H1 (cell line): ENCODE results near the gene ACTBL2. TPM values are rescaled to one million over a fixed set of nuclear protein-coding genes. Genes with fewer than 3 reads are reported as not detected.

Experiments used
- CTCF ChIA-PET: fragments of 300-600 bp; sonication (Branson Sonifier 250); formaldehyde crosslinking; loops from one replicate; lab custom pipeline; 2021; ENCODE audit not compliant: partially characterized antibody; lab: Charles Lee
- POLR2A ChIA-PET: fragments of 300-600 bp; sonication (Branson Sonifier 250); formaldehyde crosslinking; loops from one replicate; lab custom pipeline; 2021; ENCODE audit warnings: inconsistent platforms; ENCODE audit not compliant: partially characterized antibody; lab: Charles Lee
- DNase-seq, 2 experiments: peaks; one replicate each; pipeline versions ENCODE4 v3.0.0 to v3.0.0-alpha.2; 2010 to 2022; ENCODE audit warnings: low spot score in 2 of 2, low read depth in 1 of 2, mixed read lengths in 1 of 2
- FAIRE-seq: peaks from 2 replicates; lab custom pipeline; 2011; peaks lifted over from hg19 to GRCh38; lab: Jason Lieb, UNC
- H2AFZ ChIP-seq: 2 replicates; pipeline ENCODE4 v1.8.1; 2012; ENCODE audit warnings: low read length, inconsistent platforms
- H2AK5ac ChIP-seq: 2 replicates; pipeline ENCODE4 v1.6.1; 2013; ENCODE audit warnings: low read depth, low read length
- H2BK120ac ChIP-seq: replicated peaks from 2 replicates; pipeline ENCODE3; 2013; ENCODE audit warnings: low read depth, low read length, inconsistent platforms
- H2BK12ac ChIP-seq: 2 replicates; pipeline ENCODE4 v1.6.1; 2013; ENCODE audit warnings: low read depth, low read length
- H2BK15ac ChIP-seq: 2 replicates; pipeline ENCODE4 v1.6.1; 2013; ENCODE audit warnings: low read length
- H2BK20ac ChIP-seq: 2 replicates; pipeline ENCODE4 v1.6.1; 2013; ENCODE audit warnings: low read length
- H2BK5ac ChIP-seq: 2 replicates; pipeline ENCODE4 v1.6.1; 2013; ENCODE audit warnings: low read depth, low read length
- H3K14ac ChIP-seq: 2 replicates; pipeline ENCODE4 v1.6.1; 2013; ENCODE audit warnings: inconsistent platforms; ENCODE audit not compliant: insufficient read length
- H3K18ac ChIP-seq: 2 replicates; pipeline ENCODE4 v1.6.1; 2013; ENCODE audit warnings: low read length; ENCODE audit errors: extremely low read depth
- H3K23ac ChIP-seq: 2 replicates; pipeline ENCODE4 v1.6.1; 2013; ENCODE audit warnings: inconsistent platforms; ENCODE audit not compliant: insufficient read length
- H3K23me2 ChIP-seq: 2 replicates; pipeline ENCODE4 v1.6.1; 2013; ENCODE audit warnings: low read depth, low read length
- H3K27ac ChIP-seq: 2 replicates; pipeline ENCODE4 v1.6.1; 2011; ENCODE audit warnings: low read depth, low read length, inconsistent platforms
- H3K27me3 ChIP-seq, 4 experiments: replicated peaks in 1 of 4; 1 replicate in 1 of 4; 2 replicates in 3 of 4; pipeline versions ENCODE4 v1.6.1 to v1.8.1; 2011 to 2013; ENCODE audit warnings: low read length in 3 of 4, mild to moderate bottlenecking in 3 of 4, inconsistent platforms in 2 of 4, mixed read lengths in 2 of 4, moderate library complexity in 1 of 4; ENCODE audit not compliant: control insufficient read depth in 3 of 4, insufficient read depth in 3 of 4; ENCODE audit errors: extremely low read depth in 1 of 4
- H3K36me3 ChIP-seq, 4 experiments: 2 replicates each; pipeline versions ENCODE4 v1.6.1 to v1.8.1; 2011 to 2013; ENCODE audit warnings: mild to moderate bottlenecking in 4 of 4, low read length in 3 of 4, moderate library complexity in 2 of 4, control low read depth in 1 of 4, inconsistent platforms in 1 of 4; ENCODE audit not compliant: insufficient read depth in 4 of 4, control insufficient read depth in 2 of 4
- H3K4ac ChIP-seq: replicated peaks from 2 replicates; pipeline ENCODE3; 2013; ENCODE audit warnings: low read length, low read depth, mixed read lengths, inconsistent platforms; ENCODE audit not compliant: insufficient read length
- H3K4me1 ChIP-seq, 4 experiments: replicated peaks in 1 of 4; 1 replicate in 1 of 4; 2 replicates in 3 of 4; pipeline versions ENCODE4 v1.6.1 to v1.8.1; 2011 to 2013; ENCODE audit warnings: low read length in 3 of 4, inconsistent platforms in 2 of 4, mixed read lengths in 1 of 4; ENCODE audit not compliant: insufficient read depth in 4 of 4, control insufficient read depth in 3 of 4
- H3K4me2 ChIP-seq, 2 experiments: 2 replicates each; pipeline versions ENCODE4 v1.6.1 to v1.8.1; 2011 to 2013; ENCODE audit warnings: low read depth in 2 of 2, low read length in 2 of 2, control low read depth in 1 of 2, inconsistent platforms in 1 of 2, mild to moderate bottlenecking in 1 of 2; ENCODE audit not compliant: insufficient read depth in 1 of 2
- H3K4me3 ChIP-seq, 4 experiments: fragments of 200-600, 300-600 bp in 1 of 4; sonication (generic), shearing (Covaris generic), sonication (Bioruptor Twin) in 1 of 4; 2 replicates each; pipeline versions ENCODE4 v1.5.1 to v1.8.1; 2011 to 2016; ENCODE audit warnings: low read length in 4 of 4, low read depth in 3 of 4, control low read depth in 2 of 4, inconsistent platforms in 2 of 4, mild to moderate bottlenecking in 2 of 4, mixed read lengths in 1 of 4, moderate library complexity in 1 of 4; ENCODE audit not compliant: insufficient read depth in 2 of 4; ENCODE audit errors: extremely low read depth in 1 of 4
- H3K56ac ChIP-seq: replicated peaks from 2 replicates; pipeline ENCODE3; 2013; ENCODE audit warnings: low read depth, mild to moderate bottlenecking, mixed read lengths, low read length, inconsistent platforms; ENCODE audit not compliant: insufficient read length
- H3K79me1 ChIP-seq: 2 replicates; pipeline ENCODE4 v1.6.1; 2013; ENCODE audit warnings: low read depth, low read length, control low read depth
- H3K79me2 ChIP-seq, 2 experiments: 2 replicates each; pipeline versions ENCODE4 v1.6.1 to v1.8.1; 2012 to 2013; ENCODE audit warnings: low read length in 2 of 2, mild to moderate bottlenecking in 2 of 2, inconsistent platforms in 1 of 2; ENCODE audit not compliant: insufficient read depth in 2 of 2, control insufficient read depth in 1 of 2
- H3K9ac ChIP-seq, 4 experiments: replicated peaks in 1 of 4; 1 replicate in 1 of 4; 2 replicates in 3 of 4; pipeline versions ENCODE4 v1.6.1 to v1.8.1; 2011 to 2013; ENCODE audit warnings: low read depth in 3 of 4, low read length in 3 of 4, control low read depth in 2 of 4, mild to moderate bottlenecking in 2 of 4, moderate library complexity in 2 of 4, inconsistent platforms in 1 of 4; ENCODE audit errors: extremely low read depth in 1 of 4
- H3K9me3 ChIP-seq, 2 experiments: 2 replicates each; pipeline versions ENCODE4 v1.6.1 to v1.8.1; 2012 to 2013; ENCODE audit warnings: mild to moderate bottlenecking in 2 of 2, moderate library complexity in 2 of 2, control low read depth in 1 of 2, inconsistent platforms in 1 of 2, low read depth in 1 of 2, low read length in 1 of 2, mixed read lengths in 1 of 2; ENCODE audit not compliant: insufficient read depth in 2 of 2
- H4K20me1 ChIP-seq, 2 experiments: replicated peaks in 1 of 2; 2 replicates each; pipeline versions ENCODE3 to v1.8.1; 2011 to 2013; ENCODE audit warnings: inconsistent platforms in 2 of 2, low read length in 2 of 2, mild to moderate bottlenecking in 1 of 2; ENCODE audit not compliant: insufficient read depth in 2 of 2, control insufficient read depth in 1 of 2
- H4K5ac ChIP-seq: 2 replicates; pipeline ENCODE4 v1.6.1; 2013; ENCODE audit warnings: low read length, low read depth, mixed read lengths, inconsistent platforms; ENCODE audit not compliant: insufficient read length
- H4K8ac ChIP-seq: 2 replicates; pipeline ENCODE4 v1.8.0; 2013; ENCODE audit warnings: mild to moderate bottlenecking, moderate library complexity, low read length, inconsistent platforms; ENCODE audit not compliant: insufficient read depth; ENCODE audit errors: extremely low read depth
- H4K91ac ChIP-seq: replicated peaks from 2 replicates; pipeline ENCODE3; 2013; ENCODE audit warnings: low read length, mixed read lengths, inconsistent platforms; ENCODE audit not compliant: insufficient read length
- ASH2L ChIP-seq: fragments of 200-600, 300-600 bp; sonication (generic); IDR thresholded peaks from one replicate; pipeline ENCODE4 v1.7.1; 2017; ENCODE audit warnings: low read length
- ATF3 ChIP-seq: IDR thresholded peaks from 2 replicates; pipeline ENCODE4 v1.6.1; 2011; ENCODE audit warnings: low read depth, mild to moderate bottlenecking, low read length; ENCODE audit not compliant: insufficient read depth
- EGR1 ChIP-seq: IDR thresholded peaks from 2 replicates; pipeline ENCODE4 v1.6.1; 2011; ENCODE audit warnings: low read depth, low read length, borderline replicate concordance
- POLR2AphosphoS5 ChIP-seq: IDR thresholded peaks from 2 replicates; pipeline ENCODE4 v1.6.1; 2011; ENCODE audit warnings: low read depth, low read length
- RBBP5 ChIP-seq: IDR thresholded peaks from 2 replicates; pipeline ENCODE4 v1.7.1; 2012; ENCODE audit warnings: low read depth, mild to moderate bottlenecking, inconsistent platforms, low read length, moderate library complexity, borderline replicate concordance
- RXRA ChIP-seq: IDR thresholded peaks from 2 replicates; pipeline ENCODE4 v1.6.1; 2011; ENCODE audit warnings: low read depth, mild to moderate bottlenecking, low read length, moderate library complexity; ENCODE audit not compliant: insufficient read depth
- SIX5 ChIP-seq: IDR thresholded peaks from 2 replicates; pipeline ENCODE4 v1.6.1; 2011; ENCODE audit warnings: mild to moderate bottlenecking, low read depth, low read length
- SRF ChIP-seq: IDR thresholded peaks from 2 replicates; pipeline ENCODE4 v1.6.1; 2011; ENCODE audit warnings: mild to moderate bottlenecking, low read depth, low read length, moderate library complexity
- polyA plus RNA-seq, 7 experiments: library from polyadenylated mRNA; depleted of rRNA in 3 of 7; stranded (reverse) in 5 of 7; unstranded in 2 of 7; fragments of >200 nt in 5 of 7; fragments of 200-250 nt in 2 of 7; gene quantifications; 1 replicate in 5 of 7; 2 replicates in 1 of 7; 4 replicates in 1 of 7; pipeline versions ENCODE4 v1.2.1 to v1.2.3, GENCODE V29; 2011 to 2013; ENCODE audit warnings: missing spikeins in 2 of 7, mixed read lengths in 2 of 7
- total RNA-seq: library from RNA; stranded (reverse); fragmentation: NEBNext Ultra II Directional; extraction: Animal tissue kit (Norgen Biotek cat#: 25700); gene quantifications from 2 replicates; pipeline ENCODE4 v1.2.1, GENCODE V29; 2021

ACTBL2 gene
- total and polyA plus RNA-seq, 2 of the 8 experiments (the other 6 are each of a cell fraction or from before 2014, with no cell fraction given), result not detected

- Histone ChIP-seq H3K9me3 (no peaks in the 10 kb centered on the region), H3K27me3 (no peaks in the 10 kb centered on the region), H3K4ac (no peak overlapping the region), H4K20me1 (no peaks in the 10 kb centered on the region), H3K18ac (no peak overlapping the region), H3K27ac (no peak overlapping the region), H2AK5ac (no peak overlapping the region), H2BK5ac (no peak overlapping the region), H3K23me2 (no peaks in the 10 kb centered on the region), H4K5ac (no peak overlapping the region), H4K91ac (no peak overlapping the region), H3K9ac (no peak overlapping the region), H3K14ac (no peak overlapping the region), H2AFZ (no peak overlapping the region), H3K4me2 (no peak overlapping the region), H3K36me3 (no peaks in the 10 kb centered on the region), H3K79me1 (no peaks in the 10 kb centered on the region), H2BK120ac (no peak overlapping the region), H2BK15ac (no peak overlapping the region), H2BK20ac (no peak overlapping the region), H3K23ac (no peak overlapping the region), H3K79me2 (no peaks in the 10 kb centered on the region), H3K4me1 (no peaks in the 10 kb centered on the region), H2BK12ac (no peak overlapping the region), H4K8ac (no peak overlapping the region), H3K56ac (no peak overlapping the region), H3K4me3 (no peak overlapping the region)
- ChIA-PET CTCF (no interaction called here), POLR2A (no interaction called here)
- no peak for FAIRE-seq
- TF ChIP-seq RXRA (no peak), RBBP5 (no peak), EGR1 (no peak), POLR2AphosphoS5 (no peak), ATF3 (no peak), SRF (no peak), SIX5 (no peak), ASH2L (no peak)
- DNase-seq, result no peak
Observed at GRCh38 chr5:57458443-57458842, 24.2 kb downstream of the ACTBL2 start.
